HepG2 (cell line): ENCODE data around the gene SRCIN1. TPM values are rescaled to one million over a fixed set of nuclear protein-coding genes. Genes with fewer than 3 reads are reported as not detected.

ENCODE experiments used
- BRF2 ChIP-seq: sonication (generic); formaldehyde crosslinking; IDR thresholded peaks from 2 replicates; pipeline ENCODE4 v1.8.1; 2022; ENCODE audit warnings: mild to moderate bottlenecking, missing genetic modification reagents
- CCDC6 ChIP-seq: sonication (generic); formaldehyde crosslinking; IDR thresholded peaks from 2 replicates; pipeline ENCODE4 v1.8.1; 2022; ENCODE audit warnings: mild to moderate bottlenecking, missing genetic modification reagents, moderate library complexity
- ELF3 ChIP-seq: IDR thresholded peaks from 2 replicates; pipeline ENCODE4 v1.6.1; 2016; ENCODE audit warnings: missing genetic modification reagents, missing compliant biosample characterization
- NFYC ChIP-seq: IDR thresholded peaks from 2 replicates; pipeline ENCODE4 v1.6.1; 2016; ENCODE audit warnings: missing genetic modification reagents, missing compliant biosample characterization
- NR1H2 ChIP-seq: sonication (generic); formaldehyde crosslinking; IDR thresholded peaks from 2 replicates; pipeline ENCODE4 v1.8.1; 2022; ENCODE audit warnings: low read depth, missing genetic modification reagents, borderline replicate concordance
- NRL ChIP-seq: sonication (generic); formaldehyde crosslinking; IDR thresholded peaks from 2 replicates; pipeline ENCODE4 v1.5.0; 2020; ENCODE audit warnings: missing genetic modification reagents, mild to moderate bottlenecking, moderate library complexity, borderline replicate concordance
- PATZ1 ChIP-seq: sonication (generic); formaldehyde crosslinking; IDR thresholded peaks from 2 replicates; pipeline ENCODE4 v1.4.0; 2020; ENCODE audit warnings: missing genetic modification reagents
- ZFP91 ChIP-seq: sonication (generic); formaldehyde crosslinking; IDR thresholded peaks from 2 replicates; pipeline ENCODE4 v1.9.0; 2022; ENCODE audit warnings: missing genetic modification reagents, mild to moderate bottlenecking, borderline replicate concordance
- ZNF235 ChIP-seq: sonication (generic); formaldehyde crosslinking; IDR thresholded peaks from 2 replicates; pipeline ENCODE4 v1.8.1; 2023; ENCODE audit warnings: mild to moderate bottlenecking, missing genetic modification reagents, borderline replicate concordance
- ZNF317 ChIP-seq: sonication (generic); formaldehyde crosslinking; IDR thresholded peaks from 2 replicates; pipeline ENCODE4 v1.5.0; 2020; ENCODE audit warnings: mild to moderate bottlenecking, missing genetic modification reagents
- polyA plus RNA-seq, 8 experiments: library from polyadenylated mRNA; depleted of rRNA in 3 of 8; stranded (reverse) in 7 of 8; unstranded in 1 of 8; fragments of >200 nt; fragmentation: Illumina TruSeq in 4 of 8; extraction: Trizol in 4 of 8; gene quantifications; 2 replicates each; pipeline versions ENCODE4 v1.2.1 to v1.2.3, GENCODE V29; 2011 to 2016; ENCODE audit warnings: low read depth in 4 of 8, missing spikeins in 1 of 8, mixed read lengths in 1 of 8; ENCODE audit not compliant: insufficient read depth in 1 of 8
- total RNA-seq, 5 experiments: library from RNA; depleted of rRNA; stranded (reverse); fragments of >200 nt; fragmentation: Illumina TruSeq; extraction: Trizol; gene quantifications; 2 replicates each; pipeline ENCODE4 v1.2.3, GENCODE V29; 2016; ENCODE audit warnings: low read depth in 1 of 5
- TF ChIP-seq, protein P1 (sequence below): sonication (generic); formaldehyde crosslinking; IDR thresholded peaks from 2 replicates; pipeline ENCODE4 v1.4.0; 2020; ENCODE audit warnings: missing genetic modification reagents, borderline replicate concordance
- TF ChIP-seq, protein P2 (sequence below): sonication (generic); formaldehyde crosslinking; IDR thresholded peaks from 2 replicates; pipeline ENCODE4 v1.8.0; 2022; ENCODE audit warnings: mild to moderate bottlenecking, missing genetic modification reagents, borderline replicate concordance
- TF ChIP-seq, protein P3 (sequence below): sonication (generic); formaldehyde crosslinking; conservative IDR thresholded peaks from 2 replicates; pipeline ENCODE4 v1.4.0; 2020; ENCODE audit warnings: missing genetic modification reagents

SRCIN1 gene
- total and polyA plus RNA-seq, 2 of the 13 experiments (the other 11 are each of a cell fraction or from before 2014, with no cell fraction given): 1.2 to 9.6 TPM

GRCh38 chr17:38620551-38621277, 15.0 kb upstream of the SRCIN1 start (continued):
- TF ChIP-seq NFYC (0 out of 2 replicates have a peak, but pooled peaks have one; percentile 26), NR1H2 (CRISPR knock-in tag) (peak; percentile 65; the same call in 1 of the 2 replicates), BRF2 (no peak), CCDC6 (peak; percentile 66; the same call in 1 of the 2 replicates), ELF3 (CRISPR knock-in tag) (peak; percentile 95), PATZ1 (CRISPR knock-in tag) (peak; percentile 86), NRL (CRISPR knock-in tag) (no peak; the same call in 1 of the 2 replicates), ZNF235 (CRISPR knock-in tag) (peak; percentile 67; the same call in 1 of the 2 replicates), ZNF317 (CRISPR knock-in tag) (peak; percentile 88), ZFP91 (CRISPR knock-in tag) (peak; percentile 65)
- TF ChIP-seq, protein P1, sequence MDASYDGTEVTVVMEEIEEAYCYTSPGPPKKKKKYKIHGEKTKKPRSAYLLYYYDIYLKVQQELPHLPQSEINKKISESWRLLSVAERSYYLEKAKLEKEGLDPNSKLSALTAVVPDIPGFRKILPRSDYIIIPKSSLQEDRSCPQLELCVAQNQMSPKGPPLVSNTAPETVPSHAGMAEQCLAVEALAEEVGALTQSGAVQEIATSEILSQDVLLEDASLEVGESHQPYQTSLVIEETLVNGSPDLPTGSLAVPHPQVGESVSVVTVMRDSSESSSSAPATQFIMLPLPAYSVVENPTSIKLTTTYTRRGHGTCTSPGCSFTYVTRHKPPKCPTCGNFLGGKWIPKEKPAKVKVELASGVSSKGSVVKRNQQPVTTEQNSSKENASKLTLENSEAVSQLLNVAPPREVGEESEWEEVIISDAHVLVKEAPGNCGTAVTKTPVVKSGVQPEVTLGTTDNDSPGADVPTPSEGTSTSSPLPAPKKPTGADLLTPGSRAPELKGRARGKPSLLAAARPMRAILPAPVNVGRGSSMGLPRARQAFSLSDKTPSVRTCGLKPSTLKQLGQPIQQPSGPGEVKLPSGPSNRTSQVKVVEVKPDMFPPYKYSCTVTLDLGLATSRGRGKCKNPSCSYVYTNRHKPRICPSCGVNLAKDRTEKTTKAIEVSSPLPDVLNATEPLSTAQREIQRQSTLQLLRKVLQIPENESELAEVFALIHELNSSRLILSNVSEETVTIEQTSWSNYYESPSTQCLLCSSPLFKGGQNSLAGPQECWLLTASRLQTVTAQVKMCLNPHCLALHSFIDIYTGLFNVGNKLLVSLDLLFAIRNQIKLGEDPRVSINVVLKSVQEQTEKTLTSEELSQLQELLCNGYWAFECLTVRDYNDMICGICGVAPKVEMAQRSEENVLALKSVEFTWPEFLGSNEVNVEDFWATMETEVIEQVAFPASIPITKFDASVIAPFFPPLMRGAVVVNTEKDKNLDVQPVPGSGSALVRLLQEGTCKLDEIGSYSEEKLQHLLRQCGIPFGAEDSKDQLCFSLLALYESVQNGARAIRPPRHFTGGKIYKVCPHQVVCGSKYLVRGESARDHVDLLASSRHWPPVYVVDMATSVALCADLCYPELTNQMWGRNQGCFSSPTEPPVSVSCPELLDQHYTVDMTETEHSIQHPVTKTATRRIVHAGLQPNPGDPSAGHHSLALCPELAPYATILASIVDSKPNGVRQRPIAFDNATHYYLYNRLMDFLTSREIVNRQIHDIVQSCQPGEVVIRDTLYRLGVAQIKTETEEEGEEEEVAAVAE (CRISPR knock-in tag): peak; percentile 81; the same call in 1 of the 2 replicates
- TF ChIP-seq, protein P2, sequence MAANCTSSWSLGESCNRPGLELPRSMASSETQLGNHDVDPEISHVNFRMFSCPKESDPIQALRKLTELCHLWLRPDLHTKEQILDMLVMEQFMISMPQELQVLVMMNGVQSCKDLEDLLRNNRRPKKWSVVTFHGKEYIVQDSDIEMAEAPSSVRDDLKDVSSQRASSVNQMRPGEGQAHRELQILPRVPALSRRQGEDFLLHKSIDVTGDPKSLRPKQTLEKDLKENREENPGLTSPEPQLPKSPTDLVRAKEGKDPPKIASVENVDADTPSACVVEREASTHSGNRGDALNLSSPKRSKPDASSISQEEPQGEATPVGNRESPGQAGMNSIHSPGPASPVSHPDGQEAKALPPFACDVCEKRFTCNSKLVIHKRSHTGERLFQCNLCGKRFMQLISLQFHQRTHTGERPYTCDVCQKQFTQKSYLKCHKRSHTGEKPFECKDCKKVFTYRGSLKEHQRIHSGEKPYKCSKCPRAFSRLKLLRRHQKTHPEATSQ (CRISPR knock-in tag): 0 out of 2 replicates have a peak, but pooled peaks have one; percentile 52
- TF ChIP-seq, protein P3, sequence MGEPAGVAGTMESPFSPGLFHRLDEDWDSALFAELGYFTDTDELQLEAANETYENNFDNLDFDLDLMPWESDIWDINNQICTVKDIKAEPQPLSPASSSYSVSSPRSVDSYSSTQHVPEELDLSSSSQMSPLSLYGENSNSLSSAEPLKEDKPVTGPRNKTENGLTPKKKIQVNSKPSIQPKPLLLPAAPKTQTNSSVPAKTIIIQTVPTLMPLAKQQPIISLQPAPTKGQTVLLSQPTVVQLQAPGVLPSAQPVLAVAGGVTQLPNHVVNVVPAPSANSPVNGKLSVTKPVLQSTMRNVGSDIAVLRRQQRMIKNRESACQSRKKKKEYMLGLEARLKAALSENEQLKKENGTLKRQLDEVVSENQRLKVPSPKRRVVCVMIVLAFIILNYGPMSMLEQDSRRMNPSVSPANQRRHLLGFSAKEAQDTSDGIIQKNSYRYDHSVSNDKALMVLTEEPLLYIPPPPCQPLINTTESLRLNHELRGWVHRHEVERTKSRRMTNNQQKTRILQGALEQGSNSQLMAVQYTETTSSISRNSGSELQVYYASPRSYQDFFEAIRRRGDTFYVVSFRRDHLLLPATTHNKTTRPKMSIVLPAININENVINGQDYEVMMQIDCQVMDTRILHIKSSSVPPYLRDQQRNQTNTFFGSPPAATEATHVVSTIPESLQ: no peak
